Hepatic stellate cell (primary cell): ENCODE measurements around the gene GNAT1.

ENCODE experiments used
- DNase-seq: peaks from one replicate; pipeline ENCODE4 v3.0.0; 2011; ENCODE audit warnings: low spot score

Gene GNAT1

GRCh38 chr3:50181985-50182384 lies 9.4 kb upstream of the GNAT1 start:
- no peak for DNase-seq

DNA sequence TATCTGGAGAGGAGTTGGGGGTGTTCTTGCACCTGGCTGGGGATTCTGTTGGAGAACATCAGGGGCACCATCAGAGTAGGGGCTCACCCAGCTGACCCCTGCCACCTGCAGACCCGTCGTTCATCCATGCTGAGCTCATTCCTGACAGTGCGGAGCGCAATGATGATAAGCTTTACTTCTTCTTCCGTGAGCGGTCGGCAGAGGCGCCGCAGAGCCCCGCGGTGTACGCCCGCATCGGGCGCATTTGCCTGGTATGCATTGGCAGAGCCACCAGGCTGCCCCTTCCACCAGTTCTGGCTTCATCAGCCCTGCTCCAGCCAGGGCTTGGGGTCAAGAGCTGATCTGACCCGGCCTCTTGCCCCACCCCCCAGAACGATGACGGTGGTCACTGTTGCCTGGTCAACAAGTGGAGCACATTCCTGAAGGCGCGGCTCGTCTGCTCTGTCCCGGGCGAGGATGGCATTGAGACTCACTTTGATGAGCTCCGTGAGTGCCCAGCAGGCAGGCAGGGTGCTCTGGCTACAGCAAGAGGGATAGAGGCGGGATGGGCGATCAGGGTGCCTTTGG lies 8.8 kb upstream of the GNAT1 start:
- no peak for DNase-seq

GRCh38 chr3:50183755-50184154 lies 7.7 kb upstream of the GNAT1 start:
- no peak for DNase-seq

- no peak for DNase-seq
Observed at GRCh38 chr3:50184242-50184978, 7.0 kb upstream of the GNAT1 start.

- no peak for DNase-seq
Observed at GRCh38 chr3:50185230-50185629, 6.2 kb upstream of the GNAT1 start.

DNA sequence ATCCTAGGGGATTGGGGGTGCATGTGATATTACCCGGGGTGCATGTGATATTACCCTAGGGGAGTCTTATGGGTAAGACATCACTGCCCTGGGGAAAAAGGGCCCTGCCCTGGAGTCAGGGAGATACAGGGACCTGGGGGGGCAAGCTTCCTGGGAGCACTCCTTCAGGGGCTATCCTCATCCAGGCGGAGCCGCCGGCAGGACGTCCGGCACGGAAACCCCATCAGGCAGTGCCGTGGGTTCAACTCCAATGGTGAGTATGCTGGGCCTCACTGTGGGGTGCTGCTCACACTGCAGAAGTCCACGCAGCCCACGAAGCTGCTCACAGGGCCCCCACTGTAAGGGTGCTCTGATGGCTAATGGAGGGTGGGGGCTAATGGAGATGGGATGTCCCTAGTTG lies 5.3 kb upstream of the GNAT1 start:
- DNase-seq = no peak

DNA sequence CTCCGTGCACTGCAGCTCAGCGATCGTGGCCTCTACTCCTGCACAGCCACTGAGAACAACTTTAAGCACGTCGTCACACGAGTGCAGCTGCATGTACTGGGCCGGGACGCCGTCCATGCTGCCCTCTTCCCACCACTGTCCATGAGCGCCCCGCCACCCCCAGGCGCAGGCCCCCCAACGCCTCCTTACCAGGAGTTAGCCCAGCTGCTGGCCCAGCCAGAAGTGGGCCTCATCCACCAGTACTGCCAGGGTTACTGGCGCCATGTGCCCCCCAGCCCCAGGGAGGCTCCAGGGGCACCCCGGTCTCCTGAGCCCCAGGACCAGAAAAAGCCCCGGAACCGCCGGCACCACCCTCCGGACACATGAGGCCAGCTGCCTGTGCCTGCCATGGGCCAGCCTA lies 3.7 kb upstream of the GNAT1 start:
- no peak for DNase-seq

DNA sequence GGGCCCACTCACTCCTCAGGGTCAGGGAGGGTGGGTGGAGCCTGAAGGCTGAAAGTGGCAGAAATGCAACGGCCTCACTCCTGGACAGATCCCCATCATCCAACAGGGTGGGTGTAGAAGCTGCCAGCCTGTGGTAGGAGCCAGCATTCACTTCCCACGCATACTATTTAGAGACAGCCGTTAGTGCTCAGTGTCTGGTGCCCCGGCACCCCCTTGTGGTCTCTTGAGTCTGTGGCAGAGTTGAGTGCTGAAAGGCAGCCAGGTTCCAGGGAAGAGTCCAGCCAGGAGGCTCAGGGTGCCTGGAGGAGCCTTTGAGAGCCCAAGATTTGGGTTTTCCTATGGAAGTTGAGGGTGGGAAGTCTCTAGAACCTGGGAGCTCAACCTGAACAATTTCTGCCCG lies 2.1 kb upstream of the GNAT1 start:
- peak; percentile 91 for DNase-seq

- DNase-seq = no peak
Observed at GRCh38 chr3:50189989-50190388, 1.4 kb upstream of the GNAT1 start.

GRCh38 chr3:50192124-50192523 lies 714 bp downstream of the GNAT1 start:
- DNase-seq = no peak

DNA sequence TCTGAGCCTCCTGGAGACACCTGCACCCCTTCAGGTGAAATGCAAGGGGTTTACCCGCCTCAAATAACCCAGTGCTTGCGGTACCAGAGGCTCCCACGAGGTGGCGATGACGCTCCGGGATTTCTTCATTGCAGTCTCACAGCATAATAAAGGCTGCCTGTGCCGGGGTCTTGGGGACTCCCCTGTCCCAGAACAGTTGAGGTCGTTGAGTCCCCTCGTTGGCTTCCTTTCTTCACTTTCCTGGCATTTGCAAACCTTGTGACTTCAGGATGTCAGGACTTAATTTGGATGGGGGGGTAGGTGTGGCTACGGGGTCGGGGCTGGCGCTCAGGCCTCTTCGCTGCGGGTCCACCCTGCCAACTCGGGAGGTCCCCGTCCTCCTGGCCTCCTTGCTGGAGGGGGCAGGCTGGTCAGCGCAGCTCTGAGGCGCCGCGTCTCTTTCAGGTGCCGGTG lies 1.3 kb downstream of the GNAT1 start:
- DNase-seq = peak; percentile 79

- no peak for DNase-seq
Observed at GRCh38 chr3:50193286-50193685, 1.9 kb downstream of the GNAT1 start.

DNA sequence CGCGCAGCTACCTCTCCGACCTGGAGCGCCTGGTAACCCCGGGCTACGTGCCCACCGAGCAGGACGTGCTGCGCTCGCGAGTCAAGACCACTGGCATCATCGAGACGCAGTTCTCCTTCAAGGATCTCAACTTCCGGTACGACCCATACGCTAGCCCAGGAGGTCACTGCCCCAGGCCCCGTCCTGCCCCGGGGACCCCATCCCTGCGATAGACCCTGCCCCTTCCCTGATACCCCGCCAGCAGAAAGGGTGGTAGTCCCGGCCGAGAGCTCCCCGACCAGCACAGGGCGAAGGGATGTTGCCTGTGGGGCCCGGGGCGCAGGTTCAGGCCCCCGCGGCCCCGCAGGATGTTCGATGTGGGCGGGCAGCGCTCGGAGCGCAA lies 2.3 kb downstream of the GNAT1 start:
- DNase-seq = no peak

- DNase-seq = peak; percentile 81
Observed at GRCh38 chr3:50194128-50194902, 2.9 kb downstream of the GNAT1 start.

- DNase-seq = no peak
Observed at GRCh38 chr3:50194903-50195500, 3.6 kb downstream of the GNAT1 start.

DNA sequence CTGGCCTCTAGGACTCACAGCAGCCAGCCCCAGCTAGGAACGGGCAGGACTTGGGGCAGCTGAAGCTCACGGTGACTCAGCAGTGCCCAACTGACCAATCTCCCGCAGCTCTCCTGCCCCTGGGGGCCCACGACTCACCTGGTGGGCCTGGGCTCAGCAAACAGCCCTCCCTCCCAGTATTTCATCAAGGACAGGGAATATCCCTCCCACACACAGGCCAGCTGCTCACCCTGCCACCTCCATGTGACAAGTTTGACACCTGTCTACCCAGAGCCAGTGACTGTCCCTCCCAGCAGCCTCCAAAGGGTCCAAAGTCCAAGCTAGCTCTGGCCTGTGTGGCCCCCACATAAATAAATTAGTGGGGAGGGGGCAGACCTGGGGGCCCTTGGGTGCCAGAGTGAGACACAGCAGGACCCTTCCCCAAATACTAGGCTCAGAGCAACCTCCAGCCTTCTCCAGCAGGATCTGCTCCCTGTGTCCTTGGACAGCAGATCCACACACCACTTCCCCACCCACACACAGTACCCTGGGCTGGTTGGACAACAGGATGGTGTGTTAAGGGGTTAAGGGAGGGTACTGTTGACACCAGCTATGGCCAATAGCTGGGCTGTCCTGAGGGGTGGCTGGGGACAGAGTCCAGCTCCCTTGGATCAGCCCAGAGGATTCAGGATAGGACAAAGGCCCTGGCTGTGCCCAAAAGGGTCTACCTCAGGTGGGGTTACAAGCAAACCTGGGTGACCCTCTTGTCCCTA lies 4.3 kb downstream of the GNAT1 start:
- no peak for DNase-seq

DNA sequence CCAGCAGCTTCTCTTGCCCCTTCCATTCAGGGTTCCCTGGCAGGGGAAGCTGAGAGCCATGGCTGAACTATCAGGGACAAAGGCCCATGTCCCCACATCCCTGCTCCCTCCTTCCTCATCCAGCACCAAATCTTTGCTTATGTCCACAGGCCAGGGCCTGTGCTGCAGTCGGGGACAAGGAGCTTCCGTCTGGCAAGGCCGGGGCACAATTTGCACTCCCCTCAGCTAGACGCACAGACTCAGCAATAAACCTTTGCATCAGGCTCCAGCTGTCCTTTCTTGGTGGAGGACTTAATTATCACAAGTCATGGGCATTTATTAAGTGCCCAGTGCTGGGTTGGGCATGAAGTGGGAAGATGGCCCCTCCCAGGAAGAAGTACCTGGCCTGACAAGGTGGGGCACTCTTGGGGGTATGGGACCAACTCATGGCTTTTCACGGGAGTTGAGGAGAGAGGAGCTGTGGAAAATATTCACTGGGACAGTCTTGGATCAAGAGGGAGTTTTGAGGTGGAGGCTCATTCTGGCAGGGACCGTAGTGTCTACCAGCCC lies 4.9 kb downstream of the GNAT1 start:
- DNase-seq = no peak

- DNase-seq = no peak
Observed at GRCh38 chr3:50201573-50202315, 10.3 kb downstream of the GNAT1 start.

DNA sequence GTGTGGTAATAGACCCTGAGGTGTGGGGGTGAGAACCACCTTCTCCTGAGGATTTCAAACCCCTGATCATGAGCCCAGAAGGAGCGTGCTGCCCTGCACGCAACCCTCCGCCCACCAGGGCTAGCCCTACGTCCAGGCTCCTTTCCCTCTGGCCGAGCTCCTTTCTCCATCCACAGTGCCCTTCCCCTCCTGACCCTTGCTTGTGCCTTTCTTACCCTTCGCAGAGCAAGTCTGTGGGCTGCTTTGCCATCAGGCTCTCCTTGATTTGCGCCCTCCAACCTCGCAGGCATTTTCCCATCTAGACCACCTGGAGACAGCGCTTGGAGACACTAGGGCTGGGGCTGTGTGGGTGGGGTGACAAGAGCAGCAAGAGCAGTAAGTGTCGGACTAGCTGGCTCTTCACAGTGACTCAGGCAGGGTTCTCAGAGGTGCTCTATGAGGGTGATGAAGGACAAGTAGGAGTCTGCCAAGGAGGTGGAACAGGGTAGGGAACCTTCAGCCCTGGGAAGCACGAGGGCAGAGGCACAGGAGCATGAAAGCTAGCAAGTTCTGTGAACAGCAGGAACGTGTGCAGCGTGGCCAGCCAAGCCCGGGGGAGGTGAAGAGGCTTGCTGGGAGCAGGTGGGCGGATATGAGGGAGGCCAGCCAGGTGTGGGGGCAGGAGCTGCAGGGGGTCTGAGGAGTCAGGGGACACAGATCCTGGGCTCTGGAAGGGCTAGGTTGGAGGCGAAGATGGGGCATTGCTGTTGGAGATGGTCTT lies 11.1 kb downstream of the GNAT1 start:
- DNase-seq = no peak

- DNase-seq = no peak
Observed at GRCh38 chr3:50203113-50203808, 11.9 kb downstream of the GNAT1 start.
